Aorta (tissue), 5 donors: ENCODE results near the gene PCBP3. TPM values are rescaled to one million over a fixed set of nuclear protein-coding genes. Genes with fewer than 3 reads are reported as not detected.

ENCODE experiments used
- ATAC-seq: fragments of 200-7000 bp; cut with Tn5 transposase; one replicate; pipeline ENCODE4 v1.9.1; 2022; ENCODE audit warnings: moderate library complexity; ENCODE audit not compliant: low FRiP score
- DNase-seq, 2 donors: peaks; one replicate each; pipeline ENCODE4 v3.0.0-alpha.2; 2020
- H3K27ac ChIP-seq, 2 donors: one replicate each; pipeline ENCODE4 v1.5.1; 2013; ENCODE audit warnings: low read length in 2 of 2, mild to moderate bottlenecking in 2 of 2, moderate library complexity in 2 of 2, control low read depth in 1 of 2, inconsistent platforms in 1 of 2, low read depth in 1 of 2
- H3K27me3 ChIP-seq, 2 donors: one replicate each; pipeline ENCODE4 v1.6.1; 2013; ENCODE audit warnings: control low read depth in 1 of 2, low read length in 1 of 2, mild to moderate bottlenecking in 1 of 2, moderate library complexity in 1 of 2; ENCODE audit not compliant: insufficient read depth in 2 of 2, control insufficient read depth in 1 of 2
- H3K36me3 ChIP-seq, 2 donors: one replicate each; pipeline ENCODE4 v1.6.1; 2013; ENCODE audit warnings: control low read depth in 1 of 2, low read length in 1 of 2, mild to moderate bottlenecking in 1 of 2; ENCODE audit not compliant: insufficient read depth in 2 of 2, control insufficient read depth in 1 of 2
- H3K4me1 ChIP-seq, 2 donors: one replicate each; pipeline ENCODE4 v1.6.1; 2013; ENCODE audit warnings: low read length in 2 of 2, control low read depth in 1 of 2, mild to moderate bottlenecking in 1 of 2, moderate library complexity in 1 of 2; ENCODE audit not compliant: insufficient read depth in 2 of 2, control insufficient read depth in 1 of 2
- H3K4me3 ChIP-seq, 2 donors: one replicate each; pipeline ENCODE4 v1.5.1; 2013; ENCODE audit warnings: low read length in 2 of 2, control low read depth in 1 of 2, mild to moderate bottlenecking in 1 of 2
- H3K9me3 ChIP-seq: one replicate; pipeline ENCODE4 v1.6.1; 2013; ENCODE audit warnings: mild to moderate bottlenecking, low read length; ENCODE audit not compliant: control insufficient read depth
- WGBS, 2 donors: extraction: QIAGEN DNeasy Blood & Tissue Kit; methylation state at CpG; one replicate each; pipeline ENCODE4 v1.1.7; 2013; 5-methylcytosine and 5-hydroxymethylcytosine counted together
- intact Hi-C, 2 donors: fragments of 100-400 bp; cut with DNase I; formaldehyde crosslinking; loops; one replicate each; pipeline versions ENCODE4 v1.14.2 to v1.15.0; 2022
- polyA plus RNA-seq, 2 donors: library from polyadenylated mRNA; stranded (reverse); fragments of 200-250 nt; gene quantifications; one replicate each; pipeline ENCODE4 v1.2.3, GENCODE V29; 2013
- total RNA-seq, 2 donors: library from RNA; stranded (reverse); fragmentation: NEBNext Ultra II Directional; extraction: Animal tissue kit (Norgen Biotek cat#: 25700); gene quantifications; one replicate each; pipeline ENCODE4 v1.2.1, GENCODE V29; 2021
- donor health status: healthy with polysubstance abuse.
- donor health status: Bipolar disorder and iron deficiency.
- donor health status: DM: no; HTN: no; CAD: no.
- donor health status: DM: no; HTN: no; CAD: no.
- donor health status: DM: yes; HTN: yes; CAD: no.

The PCBP3 gene
- total and polyA plus RNA-seq, 4 donors, result 3.6 to 15.0 (median 7.0) TPM; not detected in 1

DNA sequence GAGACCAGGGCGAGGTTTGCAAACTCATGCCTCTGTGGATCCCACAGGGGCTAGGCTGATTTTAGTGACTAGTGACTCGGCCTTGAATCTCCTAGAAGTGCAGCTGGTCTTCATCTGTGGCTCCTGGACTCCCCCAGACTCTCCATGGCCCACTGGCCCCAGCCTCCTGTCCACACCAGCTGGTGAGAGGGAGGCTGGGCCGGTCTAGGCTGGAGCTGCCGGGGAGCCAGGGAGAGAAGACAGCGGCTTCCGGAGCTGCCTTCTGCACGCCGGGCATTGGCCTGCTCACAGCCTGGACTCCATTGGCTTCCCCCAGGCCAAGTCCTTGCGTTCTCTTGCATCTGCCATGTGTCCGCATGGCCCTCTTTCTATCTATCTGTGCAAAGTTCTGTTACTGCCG is 285.9 kb downstream of the PCBP3 start:
- H3K4me1 ChIP-seq, result no peaks in the 10 kb centered on the region
- WGBS, 2 donors, result 91 to 96% methylated on average over 11 of the region's 11 CpGs
- DNase-seq (no peak), ATAC-seq (no peak)
- no peak overlapping the region for H3K27ac ChIP-seq
- intact Hi-C loops, result loop anchor here in 1 of 2 donors (10.0 kb wide), 1 partner anchor 375 kb away; no protein-coding TSS in a partner anchor
- H3K27me3 ChIP-seq, result no peaks in the 10 kb centered on the region
- no peaks in the 10 kb centered on the region for H3K9me3 ChIP-seq
- H3K4me3 ChIP-seq, result no peak overlapping the region
- H3K36me3 ChIP-seq, result no peaks in the 10 kb centered on the region

DNA sequence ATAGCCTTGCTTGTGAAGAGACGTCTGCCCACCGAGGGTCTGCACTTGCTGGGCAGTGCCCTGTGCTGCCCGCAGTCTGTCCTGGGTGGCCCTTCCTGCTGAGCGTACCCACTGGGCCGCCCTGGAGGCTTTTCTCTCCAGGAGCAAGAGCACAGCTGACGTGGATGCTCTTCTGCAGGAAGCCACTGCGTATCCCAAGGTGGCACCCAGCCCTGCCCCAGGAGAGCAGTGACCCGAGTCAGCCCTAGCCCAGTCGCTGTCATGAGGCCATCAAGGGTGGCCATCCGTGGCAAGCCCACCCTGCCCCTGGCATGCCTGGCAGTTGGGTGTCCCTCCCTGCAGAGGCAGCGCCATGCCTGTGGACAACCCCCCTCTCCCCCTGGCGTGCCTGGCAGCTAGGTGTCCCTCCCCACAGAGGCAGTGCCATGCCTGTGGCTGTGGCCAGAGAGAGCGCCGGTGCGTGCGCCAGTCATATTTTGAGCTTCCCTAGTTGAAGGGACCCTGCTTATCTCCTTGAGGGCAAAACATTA is 286.8 kb downstream of the PCBP3 start:
- intact Hi-C loops, result no loop called here
- Histone ChIP-seq H3K9me3 (no peaks in the 10 kb centered on the region), H3K27me3 (no peaks in the 10 kb centered on the region), H3K4me1 (no peaks in the 10 kb centered on the region), H3K4me3 (no peak overlapping the region), H3K36me3 (no peaks in the 10 kb centered on the region), H3K27ac (no peak overlapping the region)
- ATAC-seq (no peak), DNase-seq (peak in 1 of 2 donors; percentile 37)
- 94 to 95% methylated on average over 16 of the region's 16 CpGs for WGBS, 2 donors

DNA sequence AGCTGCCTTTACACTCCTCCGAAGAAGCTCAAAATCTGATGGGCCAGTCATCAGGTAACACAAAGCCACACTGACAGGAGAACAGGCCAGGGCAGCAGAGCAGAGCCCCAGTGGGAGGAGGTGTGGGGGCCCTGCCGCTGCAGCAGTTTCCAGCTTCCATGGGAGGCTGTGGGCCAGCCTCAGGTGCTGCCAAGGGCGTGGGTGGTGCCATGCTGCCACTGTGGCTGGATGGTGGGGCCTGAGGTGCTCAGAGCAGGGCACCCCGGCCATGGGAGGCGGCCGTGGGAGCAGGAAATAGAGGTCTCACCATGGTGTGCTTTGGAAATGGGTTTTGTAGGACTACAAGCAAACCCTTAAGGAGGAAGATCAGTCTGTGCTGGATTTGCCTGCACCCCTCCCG is 287.3 kb downstream of the PCBP3 start:
- DNase-seq (peak in 1 of 2 donors; percentile 17), ATAC-seq (no peak)
- 90 to 91% methylated on average over 7 of the region's 7 CpGs for WGBS, 2 donors
- H3K9me3 ChIP-seq, result no peaks in the 10 kb centered on the region
- intact Hi-C loops, result no loop called here
- H3K36me3 ChIP-seq, result no peaks in the 10 kb centered on the region
- no peak overlapping the region for H3K27ac ChIP-seq
- H3K27me3 ChIP-seq, result no peaks in the 10 kb centered on the region
- H3K4me1 ChIP-seq, result no peaks in the 10 kb centered on the region
- no peak overlapping the region for H3K4me3 ChIP-seq

DNA sequence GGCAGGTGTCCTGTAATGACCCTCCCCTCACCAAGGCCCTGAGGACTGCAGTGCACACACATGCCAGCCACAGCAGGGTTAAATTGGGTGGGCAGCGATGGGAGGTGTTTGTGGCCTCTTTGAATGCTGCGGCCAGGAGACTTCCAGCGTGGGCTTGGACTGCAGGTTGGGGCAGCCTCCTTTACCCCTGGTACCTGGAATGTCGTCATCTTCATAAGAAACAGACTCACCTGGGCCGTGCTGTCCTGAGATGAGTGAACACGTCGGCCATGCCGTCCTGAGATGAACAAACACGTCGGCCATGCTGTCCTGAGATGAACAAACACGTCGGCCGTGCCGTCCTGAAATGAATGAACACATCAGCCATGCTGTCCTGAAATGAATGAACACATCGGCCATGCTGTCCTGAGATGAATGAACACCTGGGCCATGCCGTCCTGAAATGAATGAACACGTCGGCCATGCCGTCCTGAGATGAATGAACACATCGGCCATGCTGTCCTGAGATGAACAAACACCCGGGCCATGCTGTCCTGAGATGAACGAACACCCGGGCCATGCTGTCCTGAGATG is 288.0 kb downstream of the PCBP3 start:
- H3K27ac ChIP-seq, result no peak overlapping the region
- H3K9me3 ChIP-seq, result peaks cover 6% of the 10 kb centered on the region
- no peak overlapping the region for H3K4me3 ChIP-seq
- ATAC-seq (no peak), DNase-seq (no peak)
- intact Hi-C loops, result no loop called here
- H3K27me3 ChIP-seq, result no peaks in the 10 kb centered on the region
- 91 to 92% methylated on average over 23 of the region's 23 CpGs for WGBS, 2 donors
- H3K4me1 ChIP-seq, result no peaks in the 10 kb centered on the region
- no peaks in the 10 kb centered on the region for H3K36me3 ChIP-seq

DNA sequence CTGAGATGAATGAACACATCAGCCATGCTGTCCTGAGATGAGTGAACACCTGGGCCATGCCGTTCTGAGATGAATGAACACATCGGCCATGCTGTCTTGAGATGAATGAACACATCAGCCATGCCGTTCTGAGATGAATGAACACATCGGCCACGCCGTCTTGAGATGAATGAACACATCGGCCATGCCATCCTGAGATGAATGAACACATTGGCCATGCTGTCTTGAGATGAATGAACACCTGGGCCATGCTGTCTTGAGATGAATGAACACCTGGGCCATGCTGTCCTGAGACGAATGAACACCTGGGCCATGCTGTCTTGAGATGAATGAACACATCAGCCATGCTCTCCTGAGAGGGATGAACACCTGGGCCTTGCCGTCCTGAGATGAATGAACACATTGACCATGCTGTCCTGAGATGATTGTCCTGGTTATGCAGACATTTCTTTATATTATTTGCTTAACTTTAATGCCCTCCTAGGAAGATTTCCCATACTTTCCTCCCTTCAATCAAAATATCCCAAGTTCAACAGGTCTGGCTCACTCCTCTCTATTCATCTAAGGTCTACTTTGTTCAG is 289.5 kb downstream of the PCBP3 start:
- intact Hi-C loops, result no loop called here
- WGBS, 2 donors, result 76 to 77% methylated on average over 9 of the region's 9 CpGs

DNA sequence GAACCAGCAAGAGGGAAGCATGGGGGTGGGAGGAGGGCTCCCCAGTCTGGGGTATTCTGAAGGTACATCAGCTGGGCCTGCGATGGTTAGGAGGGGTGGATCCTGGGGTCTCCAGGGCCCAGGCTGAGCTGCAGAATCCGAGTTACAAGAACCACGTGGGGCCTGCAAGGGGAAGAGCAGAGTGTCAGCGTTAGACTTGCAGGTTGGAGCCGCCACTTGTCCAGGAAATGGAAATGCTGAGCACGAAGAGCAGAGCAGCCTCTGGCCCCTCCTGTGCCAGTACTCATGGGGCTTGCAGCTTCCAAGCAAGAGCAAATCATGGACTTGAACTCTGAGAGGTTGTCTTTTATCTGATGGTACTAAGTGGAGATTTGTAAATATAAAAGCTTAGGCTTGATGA is 290.6 kb downstream of the PCBP3 start:
- DNase-seq (no peak), ATAC-seq (no peak)
- 83% methylated on average over 6 of the region's 6 CpGs for WGBS, 2 donors
- Histone ChIP-seq H3K4me1 (no peaks in the 10 kb centered on the region), H3K27me3 (no peaks in the 10 kb centered on the region), H3K9me3 (peaks cover 6% of the 10 kb centered on the region), H3K4me3 (no peak overlapping the region), H3K27ac (no peak overlapping the region), H3K36me3 (no peaks in the 10 kb centered on the region)
- intact Hi-C loops, result no loop called here

More for the DNA sequence above, 289.5 kb downstream of the PCBP3 start:
- no peaks in the 10 kb centered on the region for H3K4me1 ChIP-seq
- H3K9me3 ChIP-seq, result peaks cover 6% of the 10 kb centered on the region
- no peaks in the 10 kb centered on the region for H3K27me3 ChIP-seq
- no peak overlapping the region for H3K4me3 ChIP-seq
- ATAC-seq, result no peak
- no peak overlapping the region for H3K27ac ChIP-seq
- DNase-seq, result no peak
- no peaks in the 10 kb centered on the region for H3K36me3 ChIP-seq

DNA sequence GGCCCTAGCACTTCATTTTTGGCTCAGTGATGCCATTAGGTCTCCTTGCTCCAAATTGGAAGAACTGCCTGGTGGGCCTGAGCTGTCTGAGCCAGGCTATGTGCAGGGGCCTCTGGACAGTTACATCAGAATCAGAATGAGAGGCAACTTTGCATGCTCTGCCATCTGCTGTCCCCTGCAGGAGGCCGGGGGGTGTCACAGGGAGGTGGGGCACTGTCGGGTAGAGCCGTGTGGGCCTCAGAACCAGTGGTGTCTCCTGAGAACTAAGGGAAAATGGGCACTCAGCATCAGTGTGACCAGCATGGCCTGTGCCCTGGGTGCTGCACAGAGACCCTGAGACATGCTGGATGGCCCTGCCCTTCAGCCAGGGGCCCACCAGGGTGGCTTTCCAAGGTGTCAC is 291.0 kb downstream of the PCBP3 start:
- Histone ChIP-seq H3K27me3 (no peaks in the 10 kb centered on the region), H3K9me3 (peaks cover 6% of the 10 kb centered on the region), H3K27ac (no peak overlapping the region), H3K36me3 (no peaks in the 10 kb centered on the region), H3K4me1 (no peaks in the 10 kb centered on the region), H3K4me3 (no peak overlapping the region)
- intact Hi-C loops, result no loop called here
- DNase-seq (peak in 1 of 2 donors; percentile 23), ATAC-seq (no peak)
- WGBS, 2 donors, result 86 to 87% methylated on average over 3 of the region's 3 CpGs

DNA sequence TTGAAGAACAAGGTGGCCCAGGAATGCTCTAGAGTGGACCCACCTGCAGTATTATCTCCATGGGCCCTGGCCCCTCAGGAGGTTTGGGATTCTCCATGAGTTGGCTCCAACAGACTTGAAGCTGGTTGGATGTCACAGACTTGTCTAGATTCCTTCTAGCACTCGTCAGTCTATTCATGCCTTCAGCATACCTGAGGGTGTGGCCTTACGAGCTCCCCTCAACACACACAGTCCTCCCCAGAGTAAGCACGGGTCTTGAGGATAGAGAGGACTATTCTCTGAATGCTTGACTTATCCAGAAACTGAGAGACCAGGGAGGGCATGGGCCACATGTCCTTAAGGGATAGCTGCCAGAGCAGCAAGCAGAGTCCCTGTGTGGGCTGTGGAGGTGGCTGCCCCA is 292.1 kb downstream of the PCBP3 start:
- WGBS, 2 donors, result 91 to 94% methylated on average over 3 of the region's 3 CpGs

More for the DNA sequence above, 292.1 kb downstream of the PCBP3 start:
- Histone ChIP-seq H3K4me1 (no peaks in the 10 kb centered on the region), H3K27me3 (no peaks in the 10 kb centered on the region), H3K27ac (no peak overlapping the region), H3K4me3 (no peak overlapping the region), H3K36me3 (no peaks in the 10 kb centered on the region), H3K9me3 (peaks cover 6% of the 10 kb centered on the region)
- DNase-seq (peak in 1 of 2 donors; percentile 8), ATAC-seq (no peak)
- intact Hi-C loops, result no loop called here
